ENCODE measurements around the gene CCS.
"Not testable (repeated sequence)": the region's sequence is repeated elsewhere in the genome, so short reads cannot be mapped to it uniquely, and the experiment has no call there.

The CCS gene

GRCh38 chr11:66595245-66595904, 2.4 kb downstream of the CCS start:
- peak; percentile 42 for DNase-seq

- no peak for DNase-seq
Observed at GRCh38 chr11:66598993-66599392, 6.0 kb downstream of the CCS start.

DNA sequence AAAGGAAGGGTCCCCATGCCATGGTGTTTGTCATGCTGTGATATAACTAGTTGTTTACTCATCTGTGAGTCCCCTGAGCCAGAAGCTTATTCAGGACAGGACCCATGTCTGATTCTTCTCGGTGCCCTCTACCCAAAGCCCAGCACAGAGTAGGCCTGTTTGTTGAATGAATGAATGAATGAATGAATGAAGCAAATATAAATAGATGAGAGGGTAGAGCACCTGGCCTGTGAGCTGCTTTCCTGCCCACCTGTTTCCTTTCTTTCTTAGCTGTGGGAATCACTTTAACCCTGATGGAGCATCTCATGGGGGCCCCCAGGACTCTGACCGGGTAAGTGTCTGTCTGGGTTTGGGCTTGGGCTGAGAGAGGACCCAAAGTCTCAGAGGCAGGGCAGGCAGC, 7.2 kb downstream of the CCS start:
- no peak for DNase-seq

GRCh38 chr11:66600631-66601233, 7.7 kb downstream of the CCS start:
- DNase-seq: no peak

DNA sequence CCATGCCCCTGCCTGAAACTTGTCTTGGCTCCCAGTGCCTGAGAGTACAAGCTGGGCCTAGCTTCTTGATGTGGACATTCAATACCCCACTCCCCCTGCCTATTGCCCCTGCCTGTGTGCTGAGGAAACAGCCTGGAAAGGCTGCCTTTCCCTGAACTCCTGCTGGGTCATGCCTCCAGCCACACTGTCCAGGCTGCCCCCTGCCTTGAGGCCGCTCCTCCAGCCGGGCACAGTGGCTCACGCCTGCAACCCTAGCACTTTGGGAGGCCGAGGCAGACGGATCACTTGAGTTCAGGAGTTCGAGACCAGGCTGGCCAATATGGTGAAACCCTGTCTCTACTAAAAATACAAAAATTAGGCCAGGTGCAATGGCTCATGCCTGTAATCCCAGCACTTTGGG, 10.1 kb downstream of the CCS start:
- DNase-seq: no peak

- no peak for DNase-seq
Observed at GRCh38 chr11:66604155-66604554, 11.2 kb downstream of the CCS start.

GRCh38 chr11:66606608-66607007, 13.6 kb downstream of the CCS start:
- not testable (repeated sequence) for DNase-seq

GRCh38 chr11:66607126-66607834, 14.3 kb downstream of the CCS start:
- peak; percentile 88 for DNase-seq

GRCh38 chr11:66609721-66610617, 17.0 kb downstream of the CCS start:
- DNase-seq: no peak

DNA sequence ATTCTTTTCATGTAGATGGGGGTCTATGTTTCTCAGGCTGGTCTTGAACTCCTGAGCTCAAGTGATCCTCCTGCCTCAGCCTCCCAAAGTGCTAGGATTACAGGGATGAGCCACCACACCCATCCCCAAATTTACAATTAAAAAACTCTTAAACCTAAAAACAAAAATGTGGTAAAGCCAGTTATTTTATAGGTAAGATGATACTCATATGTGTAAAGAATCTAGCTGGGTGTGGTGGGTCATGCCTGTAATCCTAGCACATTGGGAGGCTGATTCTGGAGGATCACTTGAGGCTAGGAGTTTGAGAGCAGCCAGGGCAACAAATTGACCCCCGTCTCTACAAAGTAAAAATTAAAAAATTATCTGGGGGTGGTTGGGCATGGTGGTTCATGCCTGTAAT, 19.5 kb downstream of the CCS start:
- no peak for DNase-seq

DNA sequence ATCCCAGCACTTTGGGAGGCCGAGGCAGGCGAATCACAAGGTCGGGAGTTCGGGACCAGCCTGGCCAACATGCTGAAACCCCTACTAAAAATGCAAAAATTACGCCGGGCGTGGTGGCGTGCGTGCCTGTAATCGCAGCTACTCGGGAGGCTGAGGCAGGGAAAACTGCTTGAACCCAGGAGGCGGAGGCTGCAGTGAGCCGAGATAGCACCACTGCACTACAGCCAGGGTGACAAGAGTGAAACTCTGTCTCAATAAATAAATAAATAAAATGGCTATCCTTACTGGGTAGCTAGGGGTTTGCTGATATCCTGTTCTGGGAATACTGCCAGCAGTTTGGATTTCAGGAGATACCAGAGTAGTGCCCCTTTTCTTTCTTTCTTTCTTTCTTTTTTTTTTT, 21.1 kb downstream of the CCS start:
- DNase-seq: no peak

GRCh38 chr11:66616379-66617154, 23.6 kb downstream of the CCS start, which contains the start of gene RBM14:
TSS of gene RBM14 (plus strand) at chr11:66616630. CDS start at chr11:66616721, 91 bp downstream.
- DNase-seq: peak; percentile 99

GRCh38 chr11:66617155-66617834, 24.3 kb downstream of the CCS start:
- DNase-seq: no peak

GRCh38 chr11:66619080-66619554, 26.1 kb downstream of the CCS start:
- no peak for DNase-seq

GRCh38 chr11:66624450-66624849, 31.5 kb downstream of the CCS start:
- DNase-seq: no peak

DNA sequence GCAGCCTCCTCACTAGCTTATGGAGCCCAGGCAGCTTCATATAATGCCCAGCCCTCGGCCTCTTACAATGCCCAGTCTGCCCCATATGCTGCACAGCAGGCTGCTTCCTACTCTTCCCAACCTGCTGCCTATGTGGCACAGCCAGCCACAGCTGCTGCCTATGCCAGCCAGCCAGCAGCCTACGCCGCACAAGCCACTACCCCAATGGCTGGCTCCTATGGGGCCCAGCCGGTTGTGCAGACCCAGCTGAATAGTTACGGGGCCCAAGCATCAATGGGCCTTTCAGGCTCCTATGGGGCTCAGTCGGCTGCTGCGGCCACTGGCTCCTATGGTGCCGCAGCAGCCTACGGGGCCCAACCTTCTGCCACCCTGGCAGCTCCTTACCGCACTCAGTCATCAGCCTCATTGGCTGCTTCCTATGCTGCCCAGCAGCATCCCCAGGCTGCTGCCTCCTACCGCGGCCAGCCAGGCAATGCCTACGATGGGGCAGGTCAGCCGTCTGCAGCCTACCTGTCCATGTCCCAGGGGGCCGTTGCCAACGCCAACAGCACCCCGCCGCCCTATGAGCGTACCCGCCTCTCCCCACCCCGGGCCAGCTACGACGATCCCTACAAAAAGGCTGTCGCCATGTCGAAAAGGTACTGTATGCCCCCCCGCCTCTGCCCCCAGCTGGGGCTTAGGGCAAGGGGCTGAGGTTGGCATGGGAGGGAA, 32.2 kb downstream of the CCS start:
- no peak for DNase-seq

- no peak for DNase-seq
Observed at GRCh38 chr11:66625752-66626149, 32.8 kb downstream of the CCS start.

DNA sequence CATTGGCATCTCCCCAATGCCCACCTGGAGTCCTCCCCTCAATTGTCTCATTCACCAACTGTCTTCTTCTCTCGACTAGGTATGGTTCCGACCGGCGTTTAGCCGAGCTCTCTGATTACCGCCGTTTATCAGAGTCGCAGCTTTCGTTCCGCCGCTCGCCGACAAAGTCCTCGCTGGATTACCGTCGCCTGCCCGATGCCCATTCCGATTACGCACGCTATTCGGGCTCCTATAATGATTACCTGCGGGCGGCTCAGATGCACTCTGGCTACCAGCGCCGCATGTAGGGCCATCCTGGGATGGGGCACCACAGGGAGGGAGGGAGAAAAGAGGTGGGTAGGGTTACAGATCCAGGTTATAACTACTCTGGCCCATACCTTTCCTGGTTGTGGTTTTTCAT, 33.4 kb downstream of the CCS start:
- DNase-seq: no peak

DNA sequence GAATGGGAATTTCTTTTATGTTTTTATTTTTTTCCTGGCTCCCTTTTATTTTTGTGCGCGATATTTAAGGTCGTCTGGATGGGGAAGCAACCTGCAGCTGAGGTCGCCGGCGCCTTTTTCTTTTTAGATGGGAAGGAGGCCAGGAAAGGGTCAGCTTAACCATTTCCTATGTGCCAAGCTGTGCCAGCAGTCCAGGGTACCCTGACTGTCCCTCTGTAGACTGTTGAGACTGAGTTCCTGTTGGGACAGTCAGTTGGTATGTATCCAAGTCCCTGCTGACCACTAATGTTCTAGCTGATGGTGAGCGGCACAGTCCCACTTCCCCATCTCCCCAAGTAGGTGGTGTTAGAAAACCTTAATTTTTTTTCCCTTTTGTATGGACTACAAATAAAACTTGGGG, 33.9 kb downstream of the CCS start:
- DNase-seq: no peak

DNA sequence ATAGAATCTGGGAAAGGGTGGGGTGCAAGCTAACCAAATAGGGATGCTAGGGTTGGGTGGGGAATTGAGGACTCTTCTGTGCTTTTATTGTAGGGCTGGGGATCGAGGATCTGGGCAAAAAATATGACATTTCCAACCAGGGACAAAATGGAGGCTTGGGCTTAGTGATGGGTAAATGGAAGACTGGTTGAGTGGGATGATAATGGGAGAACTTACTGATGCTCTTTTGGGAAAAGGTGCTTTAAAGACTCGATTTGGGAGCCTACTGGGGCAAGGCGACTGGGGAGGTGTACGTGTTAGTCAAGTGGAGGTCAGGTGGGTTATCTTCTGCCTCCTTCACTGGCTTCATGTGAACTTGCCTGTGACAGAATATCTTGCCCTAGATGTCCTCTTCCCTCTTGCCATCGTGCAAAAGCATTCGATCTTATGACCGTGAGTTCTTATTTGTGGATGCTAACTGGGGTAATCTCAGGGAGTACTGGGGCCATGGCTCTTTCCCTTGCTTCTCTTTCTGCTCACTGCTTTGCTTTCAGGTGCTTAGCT, 35.1 kb downstream of the CCS start:
- DNase-seq: no peak

GRCh38 chr11:66629356-66629755, 36.4 kb downstream of the CCS start:
- no peak for DNase-seq

All from femur (tissue), 1 donor.